WTC11 (cell line): ENCODE data around the gene PMEPA1. TPM values are rescaled to one million over a fixed set of nuclear protein-coding genes. Genes with fewer than 3 reads are reported as not detected.

Source experiments
- ATAC-seq: fragments of 200-7000 bp; cut with Tn5 transposase; 2 replicates; pipeline ENCODE4 v1.10.0; 2021; ENCODE audit warnings: mild to moderate bottlenecking, moderate library complexity
- CTCF ChIA-PET: fragments of 300-600 bp; sonication (Branson Sonifier 250); formaldehyde crosslinking; loops from one replicate; lab custom pipeline; 2021; ENCODE audit warnings: antibody characterized with exemption; lab: Charles Lee
- POLR2A ChIA-PET: fragments of 350-600 bp; sonication (Branson Sonifier 250); formaldehyde crosslinking; loops from one replicate; lab custom pipeline; 2021; ENCODE audit warnings: antibody characterized with exemption; lab: Charles Lee
- DNase-seq: peaks from one replicate; pipeline ENCODE4 v3.0.0; 2021; ENCODE audit warnings: low spot score
- H3K27ac Mint-ChIP-seq: 2 replicates; pipeline ENCODE4 v1.8.0; 2021; ENCODE audit warnings: mixed read lengths
- H3K27me3 Mint-ChIP-seq: 2 replicates; pipeline ENCODE4 v1.8.0; 2021; ENCODE audit warnings: low read depth, mild to moderate bottlenecking, moderate library complexity, mixed read lengths
- H3K36me3 Mint-ChIP-seq: 2 replicates; pipeline ENCODE4 v1.8.0; 2021; ENCODE audit warnings: mixed read lengths
- H3K4me1 Mint-ChIP-seq: 2 replicates; pipeline ENCODE4 v1.8.0; 2022; ENCODE audit warnings: mixed read lengths
- H3K4me3 Mint-ChIP-seq: 2 replicates; pipeline ENCODE4 v1.8.0; 2021; ENCODE audit warnings: mild to moderate bottlenecking, moderate library complexity, mixed read lengths
- H3K9me3 Mint-ChIP-seq: 2 replicates; pipeline ENCODE4 v1.8.0; 2021; ENCODE audit warnings: mixed read lengths
- EMX1 ChIP-seq: fragments of 250-450 bp; sonication (Bioruptor Pico); IDR thresholded peaks from 2 replicates; pipeline ENCODE4 v1.8.0; 2021; ENCODE audit warnings: mild to moderate bottlenecking
- ERG ChIP-seq: fragments of 250-450 bp; sonication (Bioruptor Pico); IDR thresholded peaks from 2 replicates; pipeline ENCODE4 v1.8.0; 2021; ENCODE audit warnings: mild to moderate bottlenecking
- NR2C2 ChIP-seq: sonication (generic); formaldehyde crosslinking; IDR thresholded peaks from 2 replicates; pipeline ENCODE4 v1.8.0; 2022; ENCODE audit warnings: mild to moderate bottlenecking, missing genetic modification reagents
- RORB ChIP-seq: fragments of 250-450 bp; sonication (Bioruptor Pico); IDR thresholded peaks from 2 replicates; pipeline ENCODE4 v1.9.0; 2021; ENCODE audit warnings: mild to moderate bottlenecking
- TEAD1 ChIP-seq: sonication (generic); formaldehyde crosslinking; IDR thresholded peaks from 2 replicates; pipeline ENCODE4 v1.8.0; 2022; ENCODE audit warnings: mild to moderate bottlenecking, missing genetic modification reagents
- TP53 ChIP-seq: sonication (generic); formaldehyde crosslinking; IDR thresholded peaks from 2 replicates; pipeline ENCODE4 v1.8.1; 2023; ENCODE audit warnings: mild to moderate bottlenecking, missing genetic modification reagents
- ZBTB21 ChIP-seq: sonication (generic); formaldehyde crosslinking; IDR thresholded peaks from 2 replicates; pipeline ENCODE4 v1.8.1; 2023; ENCODE audit warnings: mild to moderate bottlenecking, missing genetic modification reagents, borderline replicate concordance
- ZNF671 ChIP-seq: fragments of 250-450 bp; sonication (Bioruptor Pico); IDR thresholded peaks from 2 replicates; pipeline ENCODE4 v1.8.0; 2021; ENCODE audit warnings: mild to moderate bottlenecking
- total RNA-seq: library from RNA; stranded (reverse); gene quantifications from 3 replicates; pipeline ENCODE4 v1.2.3, GENCODE V29; 2021
- TF ChIP-seq, protein P1 (sequence below): sonication (generic); formaldehyde crosslinking; IDR thresholded peaks from 2 replicates; pipeline ENCODE4 v1.8.0; 2022; ENCODE audit warnings: mild to moderate bottlenecking, missing genetic modification reagents
- TF ChIP-seq, protein P2 (sequence below): sonication (generic); formaldehyde crosslinking; IDR thresholded peaks from 2 replicates; pipeline ENCODE4 v1.8.1; 2022; ENCODE audit warnings: low read depth, mild to moderate bottlenecking, moderate library complexity, missing genetic modification reagents, borderline replicate concordance
- TF ChIP-seq, protein P3 (sequence below): fragments of 250-450 bp; sonication (Bioruptor Pico); conservative IDR thresholded peaks from 2 replicates; pipeline ENCODE4 v1.9.0; 2021; ENCODE audit warnings: mild to moderate bottlenecking
- TF ChIP-seq, protein P4 (sequence below): fragments of 250-450 bp; sonication (Bioruptor Pico); IDR thresholded peaks from 2 replicates; pipeline ENCODE4 v1.9.0; 2021; ENCODE audit warnings: mild to moderate bottlenecking
- TF ChIP-seq, protein P5 (sequence below): sonication (generic); formaldehyde crosslinking; IDR thresholded peaks from 2 replicates; pipeline ENCODE4 v1.8.1; 2023; ENCODE audit warnings: mild to moderate bottlenecking, moderate library complexity, missing genetic modification reagents
- TF ChIP-seq, protein P6 (sequence below): sonication (generic); formaldehyde crosslinking; IDR thresholded peaks from 2 replicates; pipeline ENCODE4 v1.8.0; 2022; ENCODE audit warnings: mild to moderate bottlenecking, missing genetic modification reagents

Gene PMEPA1
- total RNA-seq, 1 experiment from 2014 or later = 40.6 TPM

GRCh38 chr20:57622201-57622570, 87.6 kb downstream of the PMEPA1 start:
- Mint-ChIP-seq H3K36me3 (peaks cover 11% of the 10 kb centered on the region), H3K4me1 (peaks cover 9% of the 10 kb centered on the region), H3K27me3 (no peaks in the 10 kb centered on the region; the same call in 1 of the 2 replicates), H3K9me3 (peaks cover 28% of the 10 kb centered on the region), H3K4me3 (no peak overlapping the region), H3K27ac (no peak overlapping the region)
- TF ChIP-seq, protein P1, sequence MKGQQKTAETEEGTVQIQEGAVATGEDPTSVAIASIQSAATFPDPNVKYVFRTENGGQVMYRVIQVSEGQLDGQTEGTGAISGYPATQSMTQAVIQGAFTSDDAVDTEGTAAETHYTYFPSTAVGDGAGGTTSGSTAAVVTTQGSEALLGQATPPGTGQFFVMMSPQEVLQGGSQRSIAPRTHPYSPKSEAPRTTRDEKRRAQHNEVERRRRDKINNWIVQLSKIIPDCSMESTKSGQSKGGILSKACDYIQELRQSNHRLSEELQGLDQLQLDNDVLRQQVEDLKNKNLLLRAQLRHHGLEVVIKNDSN (CRISPR knock-in tag) = no peak
- TF ChIP-seq ERG (CRISPR knock-in tag) (no peak), ZNF671 (CRISPR knock-in tag) (no peak), EMX1 (CRISPR knock-in tag) (no peak), NR2C2 (CRISPR knock-in tag) (no peak), RORB (CRISPR knock-in tag) (no peak), ZBTB21 (CRISPR knock-in tag) (no peak), TP53 (CRISPR knock-in tag) (no peak), TEAD1 (CRISPR knock-in tag) (no peak)
- TF ChIP-seq, protein P2, sequence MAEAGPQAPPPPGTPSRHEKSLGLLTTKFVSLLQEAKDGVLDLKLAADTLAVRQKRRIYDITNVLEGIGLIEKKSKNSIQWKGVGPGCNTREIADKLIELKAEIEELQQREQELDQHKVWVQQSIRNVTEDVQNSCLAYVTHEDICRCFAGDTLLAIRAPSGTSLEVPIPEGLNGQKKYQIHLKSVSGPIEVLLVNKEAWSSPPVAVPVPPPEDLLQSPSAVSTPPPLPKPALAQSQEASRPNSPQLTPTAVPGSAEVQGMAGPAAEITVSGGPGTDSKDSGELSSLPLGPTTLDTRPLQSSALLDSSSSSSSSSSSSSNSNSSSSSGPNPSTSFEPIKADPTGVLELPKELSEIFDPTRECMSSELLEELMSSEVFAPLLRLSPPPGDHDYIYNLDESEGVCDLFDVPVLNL (CRISPR knock-in tag) = no peak
- TF ChIP-seq, protein P3, sequence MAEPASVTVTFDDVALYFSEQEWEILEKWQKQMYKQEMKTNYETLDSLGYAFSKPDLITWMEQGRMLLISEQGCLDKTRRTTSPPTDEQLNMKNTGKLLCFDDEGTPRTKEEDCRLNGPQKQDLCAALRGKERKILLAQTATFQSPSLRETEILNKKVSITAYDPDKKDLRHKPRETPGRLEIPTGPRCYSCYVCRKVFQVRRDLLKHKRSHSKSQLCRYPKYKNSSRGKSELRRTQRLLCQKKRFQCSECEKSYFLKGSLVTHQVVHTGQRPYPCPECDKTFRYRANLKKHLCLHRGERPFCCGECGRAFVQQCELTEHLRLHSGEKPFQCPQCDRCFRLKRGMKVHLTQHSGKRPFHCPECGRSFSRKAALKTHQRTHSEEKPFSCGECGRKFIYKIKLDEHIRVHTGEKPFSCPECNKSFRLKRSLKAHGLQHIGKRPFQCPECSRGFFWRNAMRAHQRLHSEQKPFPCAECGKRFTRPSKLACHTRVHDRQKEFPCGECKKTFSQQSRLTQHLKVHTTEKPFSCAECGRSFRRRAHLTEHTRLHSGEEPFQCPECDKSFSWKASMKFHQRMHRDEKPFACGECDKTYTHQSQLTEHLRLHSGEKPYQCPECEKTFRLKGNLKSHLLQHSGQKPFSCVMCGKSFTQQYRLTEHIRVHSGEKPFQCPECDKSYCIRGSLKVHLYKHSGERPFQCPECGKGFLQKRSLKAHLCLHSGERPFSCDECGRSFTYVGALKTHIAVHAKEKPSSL = no peak
- TF ChIP-seq, protein P4, sequence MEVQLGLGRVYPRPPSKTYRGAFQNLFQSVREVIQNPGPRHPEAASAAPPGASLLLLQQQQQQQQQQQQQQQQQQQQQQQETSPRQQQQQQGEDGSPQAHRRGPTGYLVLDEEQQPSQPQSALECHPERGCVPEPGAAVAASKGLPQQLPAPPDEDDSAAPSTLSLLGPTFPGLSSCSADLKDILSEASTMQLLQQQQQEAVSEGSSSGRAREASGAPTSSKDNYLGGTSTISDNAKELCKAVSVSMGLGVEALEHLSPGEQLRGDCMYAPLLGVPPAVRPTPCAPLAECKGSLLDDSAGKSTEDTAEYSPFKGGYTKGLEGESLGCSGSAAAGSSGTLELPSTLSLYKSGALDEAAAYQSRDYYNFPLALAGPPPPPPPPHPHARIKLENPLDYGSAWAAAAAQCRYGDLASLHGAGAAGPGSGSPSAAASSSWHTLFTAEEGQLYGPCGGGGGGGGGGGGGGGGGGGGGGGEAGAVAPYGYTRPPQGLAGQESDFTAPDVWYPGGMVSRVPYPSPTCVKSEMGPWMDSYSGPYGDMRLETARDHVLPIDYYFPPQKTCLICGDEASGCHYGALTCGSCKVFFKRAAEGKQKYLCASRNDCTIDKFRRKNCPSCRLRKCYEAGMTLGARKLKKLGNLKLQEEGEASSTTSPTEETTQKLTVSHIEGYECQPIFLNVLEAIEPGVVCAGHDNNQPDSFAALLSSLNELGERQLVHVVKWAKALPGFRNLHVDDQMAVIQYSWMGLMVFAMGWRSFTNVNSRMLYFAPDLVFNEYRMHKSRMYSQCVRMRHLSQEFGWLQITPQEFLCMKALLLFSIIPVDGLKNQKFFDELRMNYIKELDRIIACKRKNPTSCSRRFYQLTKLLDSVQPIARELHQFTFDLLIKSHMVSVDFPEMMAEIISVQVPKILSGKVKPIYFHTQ = no peak
- TF ChIP-seq, protein P5, sequence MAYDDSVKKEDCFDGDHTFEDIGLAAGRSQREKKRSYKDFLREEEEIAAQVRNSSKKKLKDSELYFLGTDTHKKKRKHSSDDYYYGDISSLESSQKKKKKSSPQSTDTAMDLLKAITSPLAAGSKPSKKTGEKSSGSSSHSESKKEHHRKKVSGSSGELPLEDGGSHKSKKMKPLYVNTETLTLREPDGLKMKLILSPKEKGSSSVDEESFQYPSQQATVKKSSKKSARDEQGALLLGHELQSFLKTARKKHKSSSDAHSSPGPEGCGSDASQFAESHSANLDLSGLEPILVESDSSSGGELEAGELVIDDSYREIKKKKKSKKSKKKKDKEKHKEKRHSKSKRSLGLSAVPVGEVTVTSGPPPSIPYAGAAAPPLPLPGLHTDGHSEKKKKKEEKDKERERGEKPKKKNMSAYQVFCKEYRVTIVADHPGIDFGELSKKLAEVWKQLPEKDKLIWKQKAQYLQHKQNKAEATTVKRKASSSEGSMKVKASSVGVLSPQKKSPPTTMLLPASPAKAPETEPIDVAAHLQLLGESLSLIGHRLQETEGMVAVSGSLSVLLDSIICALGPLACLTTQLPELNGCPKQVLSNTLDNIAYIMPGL (CRISPR knock-in tag) = no peak
- TF ChIP-seq, protein P6, sequence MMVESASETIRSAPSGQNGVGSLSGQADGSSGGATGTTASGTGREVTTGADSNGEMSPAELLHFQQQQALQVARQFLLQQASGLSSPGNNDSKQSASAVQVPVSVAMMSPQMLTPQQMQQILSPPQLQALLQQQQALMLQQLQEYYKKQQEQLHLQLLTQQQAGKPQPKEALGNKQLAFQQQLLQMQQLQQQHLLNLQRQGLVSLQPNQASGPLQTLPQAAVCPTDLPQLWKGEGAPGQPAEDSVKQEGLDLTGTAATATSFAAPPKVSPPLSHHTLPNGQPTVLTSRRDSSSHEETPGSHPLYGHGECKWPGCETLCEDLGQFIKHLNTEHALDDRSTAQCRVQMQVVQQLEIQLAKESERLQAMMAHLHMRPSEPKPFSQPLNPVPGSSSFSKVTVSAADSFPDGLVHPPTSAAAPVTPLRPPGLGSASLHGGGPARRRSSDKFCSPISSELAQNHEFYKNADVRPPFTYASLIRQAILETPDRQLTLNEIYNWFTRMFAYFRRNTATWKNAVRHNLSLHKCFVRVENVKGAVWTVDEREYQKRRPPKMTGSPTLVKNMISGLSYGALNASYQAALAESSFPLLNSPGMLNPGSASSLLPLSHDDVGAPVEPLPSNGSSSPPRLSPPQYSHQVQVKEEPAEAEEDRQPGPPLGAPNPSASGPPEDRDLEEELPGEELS (CRISPR knock-in tag) = no peak
- ChIA-PET POLR2A (no interaction called here), CTCF (interaction anchor here (0.7 to 3.7 kb wide), 54 partner anchors 11 to 590 kb away, joined by 3 to 37 read pairs (median 4); a partner anchor contains a TSS)
- DNase-seq (no peak), ATAC-seq (no peak)
